SK-N-MC (cell line): Measurements from ENCODE around the gene ABAT.

ENCODE experiments used
- EZH2 ChIP-seq: fragments of 200-600 bp; sonication (generic); IDR thresholded peaks from one replicate; pipeline ENCODE4 v1.6.1; 2017; ENCODE audit warnings: antibody characterized with exemption
- POLR2AphosphoS5 ChIP-seq: IDR thresholded peaks from 2 replicates; pipeline ENCODE4 v1.6.1; 2012; ENCODE audit warnings: mild to moderate bottlenecking, low read depth, low read length, borderline replicate concordance

GRCh38 chr16:8797364-8798173 lies 123.2 kb downstream of the ABAT start, which contains the start of the genes PMM2 and TMEM186:
- TF ChIP-seq EZH2 (no peak), POLR2AphosphoS5 (peak; percentile 91)
